PFSK-1 (cell line): ENCODE data around the gene FAM151A.

Experiments used
- FOXP2 ChIP-seq: optimal IDR thresholded peaks from 2 replicates; pipeline ENCODE3; 2011; ENCODE audit warnings: borderline replicate concordance, control low read depth, inconsistent platforms; ENCODE audit not compliant: insufficient read depth; ENCODE audit errors: extremely low read length, extremely low read depth
- POLR2AphosphoS5 ChIP-seq: IDR thresholded peaks from 2 replicates; pipeline ENCODE4 v1.6.1; 2012; ENCODE audit warnings: low read depth, mild to moderate bottlenecking, control low read depth, low read length, moderate library complexity
- REST ChIP-seq, 2 experiments: IDR thresholded peaks; 2 replicates each; pipeline versions ENCODE4 v1.6.1 to v1.8.0; 2011 to 2012; ENCODE audit warnings: low read depth in 2 of 2, low read length in 2 of 2, control low read depth in 1 of 2, inconsistent platforms in 1 of 2, mild to moderate bottlenecking in 1 of 2, moderate library complexity in 1 of 2; ENCODE audit not compliant: insufficient read depth in 1 of 2
- SIN3A ChIP-seq: IDR thresholded peaks from 2 replicates; pipeline ENCODE4 v1.6.1; 2012; ENCODE audit warnings: mild to moderate bottlenecking, low read length, moderate library complexity, borderline replicate concordance; ENCODE audit not compliant: insufficient read depth
- TAF1 ChIP-seq: IDR thresholded peaks from 2 replicates; pipeline ENCODE4 v1.6.1; 2012; ENCODE audit warnings: low read length, control low read depth, borderline replicate concordance; ENCODE audit not compliant: insufficient read depth

The FAM151A gene

GRCh38 chr1:54606990-54607325, 16.4 kb downstream of the FAM151A start:
- TF ChIP-seq FOXP2 (no peak), POLR2AphosphoS5 (no peak), TAF1 (no peak)

GRCh38 chr1:54606096-54606989, 17.0 kb downstream of the FAM151A start:
- TF ChIP-seq TAF1: no peak

- no peak for TF ChIP-seq SIN3A
- TF ChIP-seq TAF1: no peak
- TF ChIP-seq POLR2AphosphoS5: no peak
- no peak for TF ChIP-seq REST (IDR thresholded peaks at IDR 0.05; ENCODE audit: insufficient read depth in 1 of 2, low read depth in 2 of 2, low read length in 2 of 2)
- no peak for TF ChIP-seq FOXP2
Observed at GRCh38 chr1:54604572-54605370, 18.6 kb downstream of the FAM151A start.

- no peak for TF ChIP-seq TAF1
- no peak for TF ChIP-seq REST (IDR thresholded peaks at IDR 0.05; ENCODE audit: insufficient read depth in 1 of 2, low read depth in 2 of 2, low read length in 2 of 2)
- no peak for TF ChIP-seq POLR2AphosphoS5
- TF ChIP-seq SIN3A: no peak
- TF ChIP-seq FOXP2: no peak
Observed at GRCh38 chr1:54604051-54604450, 19.3 kb downstream of the FAM151A start.

GRCh38 chr1:54603241-54603640, 20.1 kb downstream of the FAM151A start:
- TF ChIP-seq FOXP2 (no peak), TAF1 (no peak), POLR2AphosphoS5 (no peak), REST (IDR thresholded peaks at IDR 0.05; ENCODE audit: insufficient read depth in 1 of 2, low read depth in 2 of 2, low read length in 2 of 2) (no peak), SIN3A (no peak)

GRCh38 chr1:54602554-54602953, 20.8 kb downstream of the FAM151A start:
- TF ChIP-seq REST (IDR thresholded peaks at IDR 0.05; ENCODE audit: insufficient read depth in 1 of 2, low read depth in 2 of 2, low read length in 2 of 2): no peak
- TF ChIP-seq TAF1: no peak
